GM19467 (cell line): ENCODE results near the gene SPAAR.
"Not testable (repeated sequence)": the region's sequence is repeated elsewhere in the genome, so short reads cannot be mapped to it uniquely, and the experiment has no call there.

Experiments
- ATAC-seq: cut with Tn5 transposase; IDR thresholded peaks from one replicate; pipeline ENCODE4 v1.9.1; 2021; ENCODE audit warnings: mild to moderate bottlenecking, moderate library complexity; ENCODE audit not compliant: unreplicated experiment

SPAAR gene, protein sequence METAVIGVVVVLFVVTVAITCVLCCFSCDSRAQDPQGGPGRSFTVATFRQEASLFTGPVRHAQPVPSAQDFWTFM

DNA sequence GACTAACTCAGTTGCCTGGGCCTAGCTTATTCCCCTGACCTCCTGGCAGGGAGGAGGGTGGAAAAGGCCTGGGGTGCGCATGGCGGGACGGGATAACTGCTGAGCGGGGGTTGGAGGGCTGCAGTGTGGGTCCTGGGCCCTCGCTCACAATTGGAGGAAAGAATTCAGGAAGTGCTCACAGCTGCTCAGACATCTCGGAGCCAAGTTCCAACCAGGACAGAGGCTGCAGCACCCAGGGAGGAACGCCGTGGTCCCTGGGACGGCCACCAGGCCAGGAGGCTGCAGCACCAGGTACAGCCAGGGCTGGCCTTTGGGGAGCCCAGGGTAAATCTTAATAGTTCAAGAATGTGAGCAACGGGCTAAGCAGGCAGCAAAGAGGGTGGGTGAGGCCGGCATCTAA, at the start of gene SPAAR:
TSS of gene SPAAR (plus strand) at position 217 of the 400 bp plus-strand sequence. CDS start 974 bp downstream, outside the sequence.
- no peak for ATAC-seq

DNA sequence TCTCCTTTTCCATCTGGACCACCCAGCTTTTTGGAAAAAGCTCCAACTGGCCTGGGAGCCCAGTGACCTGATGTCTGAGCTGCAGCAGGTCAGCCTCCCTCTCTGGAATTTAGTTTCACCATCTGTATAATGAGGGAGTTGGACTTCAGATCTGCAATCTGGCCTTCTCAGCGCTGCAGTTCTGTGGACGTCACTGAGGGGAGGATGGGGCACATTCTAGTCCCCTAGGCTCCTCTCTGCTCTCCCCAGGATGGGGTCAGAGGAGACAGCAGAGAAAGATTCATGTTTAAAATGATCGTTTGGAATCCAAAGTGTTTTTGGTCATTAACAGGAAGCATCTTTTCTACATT, 49.3 kb upstream of the SPAAR start:
- ATAC-seq = no peak

DNA sequence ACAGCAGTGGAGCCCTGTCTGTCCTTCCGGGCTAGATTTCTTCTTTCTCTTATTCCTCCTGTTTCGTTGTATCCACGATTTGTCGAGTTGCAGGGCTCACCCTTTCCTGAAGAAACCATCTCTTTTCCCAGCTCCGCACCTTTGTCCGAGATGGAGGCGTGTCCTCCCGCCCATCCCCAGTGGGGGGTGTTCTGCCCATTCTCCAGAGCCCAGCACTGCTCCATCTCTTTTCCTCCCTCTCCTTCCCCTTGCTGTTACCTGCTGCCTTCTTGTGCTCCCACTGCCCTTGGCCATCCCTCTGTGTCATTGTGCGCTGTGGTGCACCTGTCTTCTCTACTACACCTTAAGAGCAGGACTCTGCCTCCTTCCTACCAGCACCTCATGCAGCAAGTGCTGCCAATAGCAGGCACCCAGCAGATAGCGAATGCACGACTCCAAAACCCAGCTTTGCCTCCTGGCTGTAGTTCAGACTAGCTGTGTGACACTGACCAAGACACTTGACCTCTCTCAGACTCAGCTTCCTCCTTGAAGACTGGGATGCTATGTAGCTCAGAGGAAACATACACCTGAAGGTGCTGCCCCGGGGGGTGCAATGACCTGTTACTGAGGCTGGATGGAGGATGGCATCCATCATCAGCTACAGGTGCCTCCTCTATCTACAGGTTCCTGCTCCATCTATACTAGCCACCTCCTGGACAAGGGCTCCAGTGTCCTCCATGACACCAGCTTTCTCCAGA, 48.0 kb upstream of the SPAAR start:
- ATAC-seq = no peak

DNA sequence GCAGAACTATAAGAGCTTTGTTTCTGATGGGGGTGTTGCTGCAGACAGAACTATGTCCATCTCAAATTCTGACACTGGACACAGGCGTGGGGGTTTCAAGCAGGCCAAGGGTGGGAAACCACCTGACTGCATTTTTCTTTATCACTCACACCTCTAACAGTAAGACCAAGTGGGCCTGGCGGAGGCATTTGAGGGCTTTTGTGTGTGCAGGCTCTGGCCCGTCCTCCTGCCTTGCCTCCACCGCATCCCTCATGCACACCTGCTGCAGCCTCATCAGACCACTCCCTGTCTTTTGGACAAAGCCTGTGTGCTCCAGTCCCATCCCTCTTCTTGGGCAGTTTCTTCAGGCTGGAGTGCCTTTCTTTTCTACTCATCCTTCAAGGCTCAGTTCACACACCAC, 47.0 kb upstream of the SPAAR start:
- no peak for ATAC-seq

DNA sequence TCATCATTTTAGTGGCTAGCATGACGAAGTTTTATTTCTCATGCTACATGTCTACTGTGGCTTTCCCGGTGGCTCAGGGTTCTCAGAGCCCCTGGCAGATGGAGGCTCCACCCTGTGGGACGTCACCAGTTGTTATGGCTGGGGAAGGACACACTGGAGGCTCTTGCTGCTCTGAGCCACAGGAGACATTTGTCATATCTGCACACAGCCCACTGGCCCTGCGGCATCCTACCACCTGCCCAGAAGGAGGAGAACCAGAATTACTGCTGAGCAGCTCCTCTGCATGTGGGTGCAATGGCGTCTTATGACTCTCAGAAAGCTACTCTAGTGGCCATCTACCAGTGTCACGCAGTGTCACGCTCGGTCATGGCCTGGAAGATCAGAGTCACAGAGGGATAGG, 45.7 kb upstream of the SPAAR start:
- ATAC-seq = no peak

DNA sequence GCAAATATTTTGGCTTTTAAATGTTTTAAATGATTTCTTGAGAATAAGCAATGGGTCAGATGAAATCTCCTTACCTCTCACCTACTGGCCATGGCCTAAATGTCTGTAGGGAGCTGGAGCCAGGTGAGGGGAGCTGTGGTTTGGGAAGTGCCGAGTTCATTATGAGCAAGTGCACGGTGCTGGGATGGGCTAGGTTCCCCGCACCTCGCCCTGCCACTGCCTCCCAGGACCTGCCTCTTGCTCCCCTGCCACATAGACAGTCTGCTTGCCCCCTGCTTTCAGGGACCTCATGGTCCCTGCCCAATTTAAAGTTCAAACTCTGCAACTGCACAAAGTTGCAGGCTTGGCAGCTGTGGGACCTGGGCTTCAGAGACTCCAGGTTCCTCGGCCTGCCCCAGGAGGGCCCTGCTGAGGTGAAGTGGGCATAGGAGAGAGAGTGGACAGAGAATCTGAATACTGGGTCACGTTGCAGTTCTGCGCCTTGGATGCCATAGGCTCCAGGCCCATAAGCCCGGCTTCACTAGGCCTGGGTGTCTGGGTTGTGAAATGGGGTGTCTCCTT, 44.5 kb upstream of the SPAAR start:
- no peak for ATAC-seq

DNA sequence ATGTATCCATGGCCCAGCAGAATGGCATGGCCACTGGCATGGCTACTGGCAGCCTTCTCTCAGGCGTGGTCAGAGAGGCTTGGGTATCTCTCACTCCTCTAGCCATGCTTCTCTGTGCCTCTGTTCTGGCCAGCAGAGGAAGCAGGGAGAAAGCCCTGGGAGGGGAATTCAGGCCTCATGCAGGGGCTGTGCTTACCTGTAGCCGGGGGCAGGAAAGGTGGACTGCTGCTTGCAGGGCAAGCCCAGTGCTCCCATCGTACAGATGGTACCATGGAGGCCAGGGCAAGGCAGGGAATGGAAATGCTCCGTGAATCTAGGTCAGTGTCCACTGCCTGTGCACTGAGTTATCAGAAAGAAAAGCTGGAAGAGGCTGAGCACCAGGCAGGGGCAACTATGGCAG, 41.8 kb upstream of the SPAAR start:
- no peak for ATAC-seq

DNA sequence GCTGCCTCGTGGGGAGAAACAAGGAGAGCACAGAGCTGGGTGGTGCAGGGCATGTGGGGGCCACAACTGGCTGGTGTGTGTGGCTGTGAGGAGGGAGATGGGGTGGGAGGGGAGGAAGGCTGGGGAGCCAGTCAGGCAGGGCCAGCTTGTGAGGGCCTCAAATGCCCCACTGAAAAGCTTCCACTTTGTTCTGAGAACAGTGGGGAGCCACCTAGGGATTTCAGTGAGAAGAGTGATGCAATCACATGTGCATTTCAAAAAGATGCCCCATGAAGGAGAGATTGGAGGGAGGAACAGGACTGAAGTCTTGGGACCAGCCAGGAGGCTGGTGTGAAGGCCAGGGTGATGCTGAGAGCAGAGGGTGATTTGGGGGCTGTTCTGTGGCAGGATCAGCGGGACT, 40.4 kb upstream of the SPAAR start:
- no peak for ATAC-seq

DNA sequence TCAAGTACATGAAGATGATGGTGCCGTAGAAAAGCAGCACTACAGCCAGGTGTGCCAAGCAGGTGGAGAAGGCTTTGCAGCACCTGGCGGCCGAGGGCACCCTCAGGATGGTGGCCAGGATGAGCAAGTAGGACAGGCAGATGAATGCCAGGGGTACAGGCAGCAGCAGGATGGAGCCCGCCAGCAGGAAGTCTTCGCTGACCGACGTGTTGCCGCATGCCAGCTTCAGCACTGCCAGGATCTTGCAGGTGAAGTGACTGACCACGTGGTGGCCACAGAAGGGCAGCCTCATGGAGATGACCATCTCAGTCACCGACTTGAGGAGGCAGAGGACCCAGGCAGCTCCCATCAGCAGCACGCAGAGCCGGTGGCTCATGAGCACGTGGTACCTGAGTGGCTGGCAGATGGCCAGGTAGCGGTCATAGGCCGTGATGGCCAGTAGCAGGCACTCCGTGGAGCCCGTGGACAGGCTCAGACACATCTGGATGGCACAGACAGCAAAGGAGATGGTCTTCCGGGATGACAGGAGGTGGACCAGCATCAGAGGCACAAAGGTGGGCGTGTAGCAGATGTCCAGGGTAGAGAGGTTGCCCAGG, 39.6 kb upstream of the SPAAR start:
- no peak for ATAC-seq

DNA sequence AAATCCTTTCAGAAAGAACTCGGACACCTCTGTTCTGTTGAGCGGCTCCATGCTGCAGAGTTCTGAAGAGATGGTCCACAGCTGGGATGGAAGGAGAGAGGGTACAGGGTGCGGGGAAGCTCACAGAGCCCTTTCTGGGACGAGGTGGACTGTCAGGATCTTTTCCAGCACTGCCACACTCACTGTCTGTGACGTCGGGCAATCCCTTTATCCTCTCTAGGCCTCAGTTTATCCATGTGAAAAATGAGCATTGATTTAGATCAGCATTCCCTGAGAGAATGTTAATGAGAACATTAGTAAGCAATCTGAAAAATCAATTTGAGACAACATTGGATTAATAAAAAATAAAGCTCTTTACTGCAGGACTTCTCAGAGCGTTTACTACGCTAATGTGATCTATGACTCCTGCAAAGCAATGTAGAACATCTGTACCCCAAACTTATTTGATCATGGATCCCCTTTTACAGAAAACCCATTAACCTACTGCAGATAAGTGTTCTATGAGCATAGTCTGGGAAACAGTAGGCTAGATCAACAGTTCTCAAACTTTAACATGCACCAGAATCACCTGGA, 38.9 kb upstream of the SPAAR start, which contains the start of gene OR13J1:
TSS of gene OR13J1 (minus strand) at position 51 of the 573 bp plus-strand sequence. CDS start at position 51, 0 bp downstream.
- ATAC-seq = no peak

DNA sequence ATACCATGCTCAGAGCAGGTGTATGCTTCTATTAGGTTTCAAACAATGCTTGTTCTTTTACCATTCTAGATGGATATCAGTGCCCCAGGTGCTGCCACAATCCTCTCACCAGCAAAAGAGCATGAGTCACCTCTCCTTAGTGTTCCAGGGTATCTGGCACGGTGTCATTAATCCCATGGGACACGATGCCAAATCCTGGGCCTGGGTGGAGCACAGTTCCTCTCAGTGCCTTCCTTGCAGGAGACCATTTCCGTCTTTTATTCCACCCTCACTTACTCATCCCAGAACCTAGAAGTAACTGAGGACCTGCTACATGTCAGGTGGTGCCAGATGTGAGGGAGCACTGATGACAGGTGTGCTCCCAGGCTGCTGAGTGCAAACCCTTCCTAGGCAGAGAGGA, 37.7 kb upstream of the SPAAR start:
- no peak for ATAC-seq

DNA sequence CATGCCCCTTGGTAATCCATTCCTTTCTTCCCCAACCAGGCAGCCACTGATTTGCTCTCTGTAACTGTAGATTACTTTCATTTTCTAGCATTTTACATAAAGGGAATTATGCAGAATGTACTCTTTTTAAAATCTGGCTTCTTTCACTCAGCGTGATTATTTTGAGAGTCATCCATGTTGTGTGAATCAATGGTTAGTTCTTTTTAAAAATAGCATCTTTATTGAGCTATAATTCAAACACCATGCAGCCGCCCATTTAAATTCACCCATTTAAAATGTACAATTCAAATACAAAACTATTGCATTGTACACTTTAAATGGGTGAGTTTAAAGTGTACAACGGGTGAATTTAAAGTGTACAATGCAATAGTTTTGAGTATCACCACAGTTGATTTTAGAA, 36.8 kb upstream of the SPAAR start:
- ATAC-seq = no peak

DNA sequence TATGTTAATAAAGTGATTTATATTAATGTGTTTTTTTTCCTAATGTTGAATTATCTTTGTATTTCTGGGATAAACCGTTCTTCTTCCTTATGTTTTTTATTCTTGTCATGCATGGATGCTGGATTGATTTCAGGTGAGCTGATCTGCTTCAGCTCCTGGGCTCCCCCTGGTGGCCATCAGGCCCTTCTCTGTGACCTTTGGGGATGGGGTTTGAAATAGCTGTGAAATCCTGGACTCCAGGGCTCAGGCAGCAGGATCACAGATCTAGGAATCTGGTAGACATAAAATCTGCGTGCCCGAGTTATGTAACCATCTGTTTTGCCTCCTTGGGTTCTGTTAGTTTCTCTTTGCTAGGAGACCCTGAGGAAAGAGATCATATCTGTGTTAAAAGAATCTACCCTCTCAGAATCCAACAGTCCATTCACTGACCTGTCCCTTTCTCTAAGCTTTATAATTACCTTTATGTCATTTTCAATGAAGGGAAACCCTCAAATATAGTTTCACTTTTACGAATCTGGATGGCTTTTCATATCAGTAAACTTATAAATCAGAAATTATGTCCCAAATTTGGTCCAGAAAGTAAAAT, 26.9 kb upstream of the SPAAR start:
- no peak for ATAC-seq

DNA sequence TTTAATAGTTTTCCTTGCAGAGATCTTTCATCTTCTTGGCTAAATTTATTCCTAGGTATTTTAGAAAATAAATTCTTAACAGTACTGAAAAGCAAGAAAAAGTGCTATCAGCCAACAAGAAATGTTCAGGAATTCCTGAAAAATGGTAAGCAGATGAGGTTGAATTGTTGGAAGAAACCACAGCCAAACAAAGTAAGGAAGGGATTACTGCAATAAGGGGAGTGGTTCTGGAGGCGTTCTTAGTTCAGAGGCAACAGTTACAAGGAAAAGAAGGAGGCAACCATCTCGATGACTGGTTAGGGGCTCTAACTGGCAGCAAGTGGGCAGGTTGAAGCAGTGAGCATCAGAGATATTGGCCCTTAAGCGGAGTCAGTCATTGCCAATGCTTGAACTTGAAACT, 26.3 kb upstream of the SPAAR start:
- no peak for ATAC-seq

DNA sequence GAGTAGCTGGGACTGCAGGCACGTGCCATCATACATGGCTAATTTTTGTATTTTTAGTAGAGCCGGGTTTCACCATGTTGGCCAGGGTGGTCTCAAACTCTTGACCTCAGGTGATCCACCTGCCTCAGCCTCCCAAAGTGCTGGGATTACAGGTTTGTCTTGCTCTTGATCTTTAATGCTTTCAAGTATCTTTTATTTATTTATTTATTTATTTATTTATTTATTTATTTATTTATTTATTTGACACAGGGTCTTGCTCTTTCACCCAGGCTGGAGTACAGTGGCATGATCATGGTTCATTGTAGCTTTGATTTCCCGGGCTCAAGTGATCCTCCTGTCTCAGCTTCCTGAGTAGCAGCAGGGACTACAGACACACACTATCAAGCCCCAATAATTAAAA, 24.4 kb upstream of the SPAAR start:
- not testable (repeated sequence) for ATAC-seq

DNA sequence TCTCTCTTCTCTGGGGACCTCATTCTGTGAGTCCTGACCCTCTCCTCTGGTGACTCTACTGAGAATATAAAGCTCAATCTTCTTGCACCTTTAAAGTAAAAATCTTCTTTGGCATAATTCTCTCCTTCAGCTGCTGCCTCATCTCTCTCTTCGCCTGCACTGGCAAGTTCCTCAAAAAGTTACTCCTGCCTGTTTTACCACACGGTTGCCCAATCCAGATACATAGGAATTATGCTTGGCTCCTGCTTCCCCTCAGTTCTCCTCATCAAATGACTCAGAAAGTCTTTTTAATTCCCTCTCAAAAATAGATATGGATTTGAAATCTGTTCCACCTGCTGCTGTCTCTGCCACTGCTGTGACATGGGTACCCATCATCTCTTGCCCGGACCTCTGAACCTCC, 17.6 kb upstream of the SPAAR start:
- no peak for ATAC-seq

DNA sequence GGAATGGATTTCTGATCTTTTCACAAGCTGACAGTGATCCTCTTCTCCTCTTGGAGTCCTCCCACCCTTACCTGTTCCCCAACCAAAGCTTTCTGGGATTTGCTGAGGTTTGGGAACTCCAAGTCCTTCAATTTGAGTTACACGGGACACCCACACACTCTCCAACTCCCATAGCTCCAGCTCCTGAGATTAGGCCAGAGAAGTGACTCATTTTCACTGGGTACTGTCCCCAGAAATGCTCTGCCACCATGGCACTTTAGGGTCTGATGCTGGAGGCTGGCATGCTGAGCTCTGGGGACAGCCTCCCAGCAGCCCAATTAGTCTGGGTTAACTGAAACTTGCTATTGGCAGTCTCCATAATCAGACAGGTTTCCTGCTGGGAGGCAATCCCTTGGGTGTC, 17.2 kb upstream of the SPAAR start:
- no peak for ATAC-seq

DNA sequence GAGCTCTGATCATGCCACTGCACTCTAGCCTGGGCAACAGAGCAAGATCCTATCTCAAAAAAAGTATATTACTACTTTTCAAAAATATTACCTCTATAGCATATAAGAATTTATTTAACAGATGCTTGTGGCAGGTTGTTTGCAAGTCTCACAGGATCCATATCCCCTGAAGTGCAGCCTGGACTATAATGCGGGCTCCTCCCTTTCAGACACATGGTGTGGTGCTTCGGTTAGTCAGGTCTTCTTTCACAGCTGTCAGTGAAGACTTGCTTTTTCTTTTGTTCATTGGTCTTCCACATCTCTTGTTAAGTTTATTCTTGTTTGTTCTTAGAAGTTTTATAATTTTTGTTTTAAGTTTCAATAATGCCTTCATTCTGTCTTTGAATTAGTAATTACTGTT, 12.7 kb upstream of the SPAAR start:
- ATAC-seq = no peak

DNA sequence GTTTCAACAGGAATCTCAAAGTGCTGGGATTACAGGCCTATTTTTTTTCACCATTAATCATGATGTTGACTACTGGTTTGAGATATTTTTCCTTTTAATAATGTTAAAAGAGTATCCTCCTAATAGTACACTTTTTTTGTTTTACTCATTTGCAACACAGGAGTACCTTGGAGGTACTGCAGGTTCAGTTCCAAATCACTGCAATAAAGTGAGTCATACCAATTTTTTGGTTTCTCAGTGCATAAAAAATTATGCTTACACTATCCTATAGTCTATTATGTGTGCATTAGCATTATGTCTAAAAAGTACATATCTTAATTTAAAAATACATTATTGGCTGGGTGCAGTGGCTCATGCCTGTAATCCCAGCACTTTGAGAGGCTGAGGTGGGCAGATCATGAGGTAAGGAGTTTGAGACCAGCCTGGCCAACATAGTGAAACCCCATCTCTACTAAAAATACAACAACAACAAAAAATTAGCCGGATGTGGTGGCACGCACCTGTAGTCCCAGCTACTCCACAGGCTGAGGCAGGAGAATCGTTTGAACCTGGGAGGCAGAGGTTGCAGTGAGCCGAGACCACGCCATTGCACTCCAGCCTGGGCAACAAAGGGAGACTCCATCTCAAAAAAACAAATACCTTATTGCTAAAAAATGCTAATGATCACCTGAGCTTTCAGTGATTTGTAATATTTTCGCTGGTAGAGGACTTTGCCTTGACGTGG, 11.8 kb upstream of the SPAAR start:
- not testable (repeated sequence) for ATAC-seq

DNA sequence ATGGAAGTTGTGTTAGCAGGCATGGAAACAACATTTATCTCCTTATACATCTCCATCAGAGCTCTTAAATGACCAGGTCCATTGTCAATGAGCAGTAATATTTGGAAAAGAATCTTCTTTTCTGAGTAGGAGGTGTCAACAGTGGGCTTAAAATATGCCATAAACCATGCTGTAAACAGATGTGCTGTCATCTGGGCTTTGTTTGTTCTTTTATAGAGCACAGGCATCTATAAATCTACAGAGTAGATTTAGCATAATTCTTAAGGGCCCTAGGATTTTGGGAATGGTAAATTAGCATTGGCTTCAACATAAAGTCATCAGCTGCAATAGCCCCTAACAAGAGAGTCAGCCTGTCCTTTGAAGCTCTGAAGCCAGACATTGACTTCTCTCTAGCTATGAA, 11.0 kb upstream of the SPAAR start:
- no peak for ATAC-seq

DNA sequence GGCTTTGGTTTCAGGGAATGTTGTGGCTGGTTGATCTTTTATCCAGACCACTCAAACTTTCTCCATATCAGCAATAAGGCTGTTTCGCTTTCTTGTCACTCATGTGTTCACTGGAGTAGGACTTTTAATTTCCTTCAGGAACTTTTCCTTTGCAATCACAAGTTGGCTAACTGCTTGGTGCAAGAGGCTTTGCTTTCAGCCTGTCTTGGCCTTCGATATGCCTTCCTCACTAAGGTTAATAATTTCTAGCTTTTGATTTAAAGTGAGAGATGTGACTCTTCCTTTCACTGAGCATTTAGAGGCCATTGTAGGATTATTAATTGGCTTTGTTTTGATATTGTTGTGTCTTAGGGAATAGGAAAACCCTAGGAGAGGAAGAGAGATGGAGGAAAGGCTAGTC, 10.3 kb upstream of the SPAAR start:
- ATAC-seq = no peak
